ENCODE measurements around the gene YJEFN3. TPM values are rescaled to one million over a fixed set of nuclear protein-coding genes. Genes with fewer than 3 reads are reported as not detected.

The YJEFN3 gene
- total RNA-seq, 1 experiment from 2014 or later: 25.3 TPM

DNA sequence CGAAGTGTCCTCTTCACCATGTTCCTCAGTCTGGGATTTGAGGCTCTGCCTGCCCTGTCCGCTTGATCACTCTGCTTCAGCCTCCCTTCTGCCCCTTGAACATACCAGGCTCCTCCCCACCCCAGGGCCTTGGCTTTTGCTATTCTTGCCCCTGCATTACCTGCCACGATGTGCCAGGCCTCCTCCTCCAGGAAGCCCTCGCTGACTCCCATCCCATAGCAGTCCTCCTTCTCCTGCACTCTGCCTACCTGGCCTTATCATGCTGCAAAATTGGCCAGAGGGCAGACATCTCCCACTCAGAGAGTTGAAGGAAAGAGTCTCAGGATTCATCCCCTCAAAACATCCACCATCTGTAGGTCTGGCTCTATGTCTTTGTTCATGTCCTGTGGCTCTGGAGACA, 2.2 kb downstream of the YJEFN3 start:
- ATAC-seq (no peak), DNase-seq (ENCODE audit: low read depth, low spot score) (no peak)
- BruUV-seq (replicated peaks): no TSS peak
- Histone ChIP-seq H3K36me3 (ENCODE audit: control insufficient read depth in 1 of 2, insufficient read depth in 2 of 2, low read length in 2 of 2) (peaks cover 0 to 2% of the 10 kb centered on the region in 2 experiments; a peak in 2 of 4 replicates), H3K9ac (ENCODE audit: low read length) (no peak overlapping the region), H3K9me2 (ENCODE audit: insufficient read depth) (no peaks in the 10 kb centered on the region), H3K4me2 (ENCODE audit: low read length) (no peak overlapping the region), H2AFZ (ENCODE audit: low read depth, low read length, poor library complexity, severe bottlenecking) (no peak overlapping the region), H3K27me3 (ENCODE audit: insufficient read depth, low read length) (no peaks in the 10 kb centered on the region), H3K4me1 (ENCODE audit: control insufficient read depth in 1 of 2, insufficient read depth in 2 of 2, low read length in 2 of 2) (no peaks in the 10 kb centered on the region; a peak in 1 of 4 replicates), H3K9me3 (ENCODE audit: control insufficient read depth in 1 of 2, insufficient read depth in 1 of 2, low read depth in 1 of 2, low read length in 2 of 2) (no peaks in the 10 kb centered on the region), H3K27ac (ENCODE audit: low read depth, low read length) (no peak overlapping the region), H3K4me3 (replicated peaks in 1 of 2; ENCODE audit: low read depth in 1 of 2, low read length in 2 of 2) (no peak overlapping the region), H3K79me2 (ENCODE audit: insufficient read depth, low read length) (peaks cover 3% of the 10 kb centered on the region; the same call in 1 of the 2 replicates), H4K20me1 (ENCODE audit: insufficient read depth) (no peaks in the 10 kb centered on the region)
- TF ChIP-seq ELF1 (IDR thresholded peaks at IDR 0.05; ENCODE audit: borderline replicate concordance, low read depth) (no peak), JUND (IDR thresholded peaks at IDR 0.05) (no peak), CEBPB (IDR thresholded peaks at IDR 0.05; ENCODE audit: low read depth) (no peak), EZH2 (IDR thresholded peaks at IDR 0.05) (no peak), TCF7L2 (IDR thresholded peaks at IDR 0.05; ENCODE audit: borderline replicate concordance, extremely low read depth, insufficient read depth, insufficient read length) (no peak), SIN3A (IDR thresholded peaks at IDR 0.05; ENCODE audit: low read depth) (no peak)
- TF ChIP-seq, protein P1, sequence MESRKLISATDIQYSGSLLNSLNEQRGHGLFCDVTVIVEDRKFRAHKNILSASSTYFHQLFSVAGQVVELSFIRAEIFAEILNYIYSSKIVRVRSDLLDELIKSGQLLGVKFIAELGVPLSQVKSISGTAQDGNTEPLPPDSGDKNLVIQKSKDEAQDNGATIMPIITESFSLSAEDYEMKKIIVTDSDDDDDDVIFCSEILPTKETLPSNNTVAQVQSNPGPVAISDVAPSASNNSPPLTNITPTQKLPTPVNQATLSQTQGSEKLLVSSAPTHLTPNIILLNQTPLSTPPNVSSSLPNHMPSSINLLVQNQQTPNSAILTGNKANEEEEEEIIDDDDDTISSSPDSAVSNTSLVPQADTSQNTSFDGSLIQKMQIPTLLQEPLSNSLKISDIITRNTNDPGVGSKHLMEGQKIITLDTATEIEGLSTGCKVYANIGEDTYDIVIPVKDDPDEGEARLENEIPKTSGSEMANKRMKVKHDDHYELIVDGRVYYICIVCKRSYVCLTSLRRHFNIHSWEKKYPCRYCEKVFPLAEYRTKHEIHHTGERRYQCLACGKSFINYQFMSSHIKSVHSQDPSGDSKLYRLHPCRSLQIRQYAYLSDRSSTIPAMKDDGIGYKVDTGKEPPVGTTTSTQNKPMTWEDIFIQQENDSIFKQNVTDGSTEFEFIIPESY (IDR thresholded peaks at IDR 0.05; ENCODE audit: extremely low read depth, insufficient replicate concordance, low read length): no peak
- TF ChIP-seq, protein P2, sequence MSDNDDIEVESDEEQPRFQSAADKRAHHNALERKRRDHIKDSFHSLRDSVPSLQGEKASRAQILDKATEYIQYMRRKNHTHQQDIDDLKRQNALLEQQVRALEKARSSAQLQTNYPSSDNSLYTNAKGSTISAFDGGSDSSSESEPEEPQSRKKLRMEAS (IDR thresholded peaks at IDR 0.05): no peak
- TF ChIP-seq, protein P3, sequence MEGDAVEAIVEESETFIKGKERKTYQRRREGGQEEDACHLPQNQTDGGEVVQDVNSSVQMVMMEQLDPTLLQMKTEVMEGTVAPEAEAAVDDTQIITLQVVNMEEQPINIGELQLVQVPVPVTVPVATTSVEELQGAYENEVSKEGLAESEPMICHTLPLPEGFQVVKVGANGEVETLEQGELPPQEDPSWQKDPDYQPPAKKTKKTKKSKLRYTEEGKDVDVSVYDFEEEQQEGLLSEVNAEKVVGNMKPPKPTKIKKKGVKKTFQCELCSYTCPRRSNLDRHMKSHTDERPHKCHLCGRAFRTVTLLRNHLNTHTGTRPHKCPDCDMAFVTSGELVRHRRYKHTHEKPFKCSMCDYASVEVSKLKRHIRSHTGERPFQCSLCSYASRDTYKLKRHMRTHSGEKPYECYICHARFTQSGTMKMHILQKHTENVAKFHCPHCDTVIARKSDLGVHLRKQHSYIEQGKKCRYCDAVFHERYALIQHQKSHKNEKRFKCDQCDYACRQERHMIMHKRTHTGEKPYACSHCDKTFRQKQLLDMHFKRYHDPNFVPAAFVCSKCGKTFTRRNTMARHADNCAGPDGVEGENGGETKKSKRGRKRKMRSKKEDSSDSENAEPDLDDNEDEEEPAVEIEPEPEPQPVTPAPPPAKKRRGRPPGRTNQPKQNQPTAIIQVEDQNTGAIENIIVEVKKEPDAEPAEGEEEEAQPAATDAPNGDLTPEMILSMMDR (IDR thresholded peaks at IDR 0.05 in 2 of 3, conservative IDR thresholded peaks at IDR 0.05 in 1 of 3; ENCODE audit: borderline replicate concordance in 1 of 3, insufficient read depth in 1 of 3, low read depth in 2 of 3, low read length in 2 of 3): no peak
- POLR2A ChIA-PET: no interaction called here
- RAD21 ChIA-PET (ENCODE audit: low non-redundant PET in 1 of 2, low total read pairs in 2 of 2, uncharacterized antibody in 2 of 2, unreplicated experiment in 2 of 2): no interaction called here
- intact Hi-C loops (cut with micrococcal nuclease): no loop called here
- CTCF ChIA-PET: interaction anchor here (0.8 to 4.8 kb wide), 5 partner anchors 22 to 113 kb away, joined by 3 to 22 read pairs (median 6); partner anchors contain the start of gene GMIP
